ENCODE measurements around the gene CD37.
"Not testable (repeated sequence)": the region's sequence is repeated elsewhere in the genome, so short reads cannot be mapped to it uniquely, and the experiment has no call there.

CD37 gene

GRCh38 chr19:49366110-49366509, 30.9 kb downstream of the CD37 start:
- Histone ChIP-seq H3K36me3 (ENCODE audit: control insufficient read depth in 1 of 2, insufficient read depth in 2 of 2, low read length in 2 of 2) (no peaks in the 10 kb centered on the region), H3K27me3 (ENCODE audit: low read depth, low read length) (no peaks in the 10 kb centered on the region), H3K4me3 (ENCODE audit: low read depth in 1 of 2, low read length in 2 of 2) (no peak overlapping the region), H3K4me1 (ENCODE audit: control insufficient read depth in 1 of 2, insufficient read depth in 2 of 2, low read length in 2 of 2) (peaks cover 0 to 7% of the 10 kb centered on the region in 2 donors), H3K9me3 (ENCODE audit: control insufficient read depth in 1 of 2, low read length in 2 of 2) (peaks cover 0 to 7% of the 10 kb centered on the region in 2 donors), H3K27ac (ENCODE audit: low read length) (no peak overlapping the region)

GRCh38 chr19:49368711-49369358, 33.6 kb downstream of the CD37 start:
- Histone ChIP-seq H3K4me3 (ENCODE audit: low read depth in 1 of 2, low read length in 2 of 2) (no peak overlapping the region), H3K36me3 (ENCODE audit: control insufficient read depth in 1 of 2, insufficient read depth in 2 of 2, low read length in 2 of 2) (no peaks in the 10 kb centered on the region), H3K4me1 (ENCODE audit: control insufficient read depth in 1 of 2, insufficient read depth in 2 of 2, low read length in 2 of 2) (no peaks in the 10 kb centered on the region), H3K27ac (ENCODE audit: low read length) (no peak overlapping the region), H3K9me3 (ENCODE audit: control insufficient read depth in 1 of 2, low read length in 2 of 2) (peaks cover 0 to 7% of the 10 kb centered on the region in 2 donors), H3K27me3 (ENCODE audit: low read depth, low read length) (no peaks in the 10 kb centered on the region)

- no peaks in the 10 kb centered on the region for H3K36me3 ChIP-seq (ENCODE audit: control insufficient read depth in 1 of 2, insufficient read depth in 2 of 2, low read length in 2 of 2)
- no peaks in the 10 kb centered on the region for H3K27me3 ChIP-seq (ENCODE audit: low read depth, low read length)
- peaks cover 0 to 7% of the 10 kb centered on the region in 2 donors for H3K9me3 ChIP-seq (ENCODE audit: control insufficient read depth in 1 of 2, low read length in 2 of 2)
- H3K27ac ChIP-seq (ENCODE audit: low read length) = no peak overlapping the region
- no peak overlapping the region for H3K4me3 ChIP-seq (ENCODE audit: low read depth in 1 of 2, low read length in 2 of 2)
- no peaks in the 10 kb centered on the region for H3K4me1 ChIP-seq (ENCODE audit: control insufficient read depth in 1 of 2, insufficient read depth in 2 of 2, low read length in 2 of 2)
Measured at GRCh38 chr19:49371184-49371583, 36.0 kb downstream of the CD37 start.

- H3K4me3 ChIP-seq (ENCODE audit: low read depth in 1 of 2, low read length in 2 of 2); H3K36me3 ChIP-seq (ENCODE audit: control insufficient read depth in 1 of 2, insufficient read depth in 2 of 2, low read length in 2 of 2); H3K4me1 ChIP-seq (ENCODE audit: control insufficient read depth in 1 of 2, insufficient read depth in 2 of 2, low read length in 2 of 2); H3K27ac ChIP-seq (ENCODE audit: low read length); H3K27me3 ChIP-seq (ENCODE audit: low read depth, low read length); H3K9me3 ChIP-seq (ENCODE audit: control insufficient read depth in 1 of 2, low read length in 2 of 2): not testable (repeated sequence)
Measured at GRCh38 chr19:49373174-49373573, 38.0 kb downstream of the CD37 start.

- no peak overlapping the region for H3K27ac ChIP-seq (ENCODE audit: low read length)
- H3K27me3 ChIP-seq (ENCODE audit: low read depth, low read length) = no peaks in the 10 kb centered on the region
- H3K36me3 ChIP-seq (ENCODE audit: control insufficient read depth in 1 of 2, insufficient read depth in 2 of 2, low read length in 2 of 2) = no peaks in the 10 kb centered on the region
- H3K4me3 ChIP-seq (ENCODE audit: low read depth in 1 of 2, low read length in 2 of 2) = no peak overlapping the region
- H3K4me1 ChIP-seq (ENCODE audit: control insufficient read depth in 1 of 2, insufficient read depth in 2 of 2, low read length in 2 of 2) = no peaks in the 10 kb centered on the region
- no peaks in the 10 kb centered on the region for H3K9me3 ChIP-seq (ENCODE audit: control insufficient read depth in 1 of 2, low read length in 2 of 2)
Measured at GRCh38 chr19:49374665-49375434, 39.6 kb downstream of the CD37 start.

GRCh38 chr19:49378512-49378911, 43.3 kb downstream of the CD37 start:
- no peak overlapping the region for H3K27ac ChIP-seq (ENCODE audit: low read length)
- H3K9me3 ChIP-seq (ENCODE audit: control insufficient read depth in 1 of 2, low read length in 2 of 2) = peaks cover 5% of the 10 kb centered on the region in 2 donors

GRCh38 chr19:49380391-49380790, 45.2 kb downstream of the CD37 start:
- Histone ChIP-seq H3K4me1 (ENCODE audit: control insufficient read depth in 1 of 2, insufficient read depth in 2 of 2, low read length in 2 of 2) (no peaks in the 10 kb centered on the region), H3K27ac (ENCODE audit: low read length) (no peak overlapping the region), H3K9me3 (ENCODE audit: control insufficient read depth in 1 of 2, low read length in 2 of 2) (peaks cover 5% of the 10 kb centered on the region in 2 donors)

More at GRCh38 chr19:49378512-49378911, 43.3 kb downstream of the CD37 start:
- Histone ChIP-seq H3K4me1 (ENCODE audit: control insufficient read depth in 1 of 2, insufficient read depth in 2 of 2, low read length in 2 of 2) (no peaks in the 10 kb centered on the region), H3K4me3 (ENCODE audit: low read depth in 1 of 2, low read length in 2 of 2) (no peak overlapping the region), H3K36me3 (ENCODE audit: control insufficient read depth in 1 of 2, insufficient read depth in 2 of 2, low read length in 2 of 2) (no peaks in the 10 kb centered on the region), H3K27me3 (ENCODE audit: low read depth, low read length) (no peaks in the 10 kb centered on the region)

GRCh38 chr19:49382639-49383038, 47.4 kb downstream of the CD37 start:
- Histone ChIP-seq H3K4me1 (ENCODE audit: control insufficient read depth in 1 of 2, insufficient read depth in 2 of 2, low read length in 2 of 2) (no peaks in the 10 kb centered on the region), H3K9me3 (ENCODE audit: control insufficient read depth in 1 of 2, low read length in 2 of 2) (peaks cover 5% of the 10 kb centered on the region in 2 donors), H3K27me3 (ENCODE audit: low read depth, low read length) (no peaks in the 10 kb centered on the region), H3K4me3 (ENCODE audit: low read depth in 1 of 2, low read length in 2 of 2) (no peak overlapping the region), H3K27ac (ENCODE audit: low read length) (no peak overlapping the region), H3K36me3 (ENCODE audit: control insufficient read depth in 1 of 2, insufficient read depth in 2 of 2, low read length in 2 of 2) (no peaks in the 10 kb centered on the region)

More at GRCh38 chr19:49380391-49380790, 45.2 kb downstream of the CD37 start:
- Histone ChIP-seq H3K4me3 (ENCODE audit: low read depth in 1 of 2, low read length in 2 of 2) (no peak overlapping the region), H3K36me3 (ENCODE audit: control insufficient read depth in 1 of 2, insufficient read depth in 2 of 2, low read length in 2 of 2) (no peaks in the 10 kb centered on the region), H3K27me3 (ENCODE audit: low read depth, low read length) (no peaks in the 10 kb centered on the region)

- Histone ChIP-seq H3K36me3 (ENCODE audit: control insufficient read depth in 1 of 2, insufficient read depth in 2 of 2, low read length in 2 of 2) (no peaks in the 10 kb centered on the region), H3K27me3 (ENCODE audit: low read depth, low read length) (no peaks in the 10 kb centered on the region), H3K27ac (ENCODE audit: low read length) (no peak overlapping the region), H3K4me3 (ENCODE audit: low read depth in 1 of 2, low read length in 2 of 2) (no peak overlapping the region), H3K9me3 (ENCODE audit: control insufficient read depth in 1 of 2, low read length in 2 of 2) (peaks cover 5% of the 10 kb centered on the region in 2 donors), H3K4me1 (ENCODE audit: control insufficient read depth in 1 of 2, insufficient read depth in 2 of 2, low read length in 2 of 2) (no peaks in the 10 kb centered on the region)
Measured at GRCh38 chr19:49383599-49383998, 48.4 kb downstream of the CD37 start.

GRCh38 chr19:49387936-49388372, 52.7 kb downstream of the CD37 start, which contains the start of gene KASH5:
KASH5 (plus strand) TSS chr19:49388249; CDS start chr19:49390884, 2,635 bp downstream.
- no peaks in the 10 kb centered on the region for H3K36me3 ChIP-seq (ENCODE audit: control insufficient read depth in 1 of 2, insufficient read depth in 2 of 2, low read length in 2 of 2)
- H3K27me3 ChIP-seq (ENCODE audit: low read depth, low read length) = no peaks in the 10 kb centered on the region
- no peak within 1 kb of the TSS for H3K27ac ChIP-seq (ENCODE audit: low read length)
- no peak within 1 kb of the TSS for H3K4me3 ChIP-seq (ENCODE audit: low read depth in 1 of 2, low read length in 2 of 2)
- H3K9me3 ChIP-seq (ENCODE audit: control insufficient read depth in 1 of 2, low read length in 2 of 2) = peaks cover 0 to 2% of the 10 kb centered on the region in 2 donors
- H3K4me1 ChIP-seq (ENCODE audit: control insufficient read depth in 1 of 2, insufficient read depth in 2 of 2, low read length in 2 of 2) = no peaks in the 10 kb centered on the region

- no peaks in the 10 kb centered on the region for H3K36me3 ChIP-seq (ENCODE audit: control insufficient read depth in 1 of 2, insufficient read depth in 2 of 2, low read length in 2 of 2)
- H3K4me1 ChIP-seq (ENCODE audit: control insufficient read depth in 1 of 2, insufficient read depth in 2 of 2, low read length in 2 of 2) = no peaks in the 10 kb centered on the region
- H3K9me3 ChIP-seq (ENCODE audit: control insufficient read depth in 1 of 2, low read length in 2 of 2) = no peaks in the 10 kb centered on the region
- H3K27ac ChIP-seq (ENCODE audit: low read length) = no peak overlapping the region
- H3K27me3 ChIP-seq (ENCODE audit: low read depth, low read length) = no peaks in the 10 kb centered on the region
- H3K4me3 ChIP-seq (ENCODE audit: low read depth in 1 of 2, low read length in 2 of 2) = no peak overlapping the region
Measured at GRCh38 chr19:49389406-49389805, 54.2 kb downstream of the CD37 start.

Measured in muscle layer of duodenum (tissue), 2 donors.